GM23338 (cell line): ENCODE results near the gene ARL9. TPM values are rescaled to one million over a fixed set of nuclear protein-coding genes. Genes with fewer than 3 reads are reported as not detected.
A peak's percentile ranks its signal among the peaks of the same experiment; 100 is the strongest.

ENCODE experiments used
- ATAC-seq: fragments of 200-7000 bp; cut with Tn5 transposase; 3 replicates; pipeline ENCODE4 v1.9.1; 2020
- DNase-seq: peaks from one replicate; pipeline ENCODE4 v3.0.0-alpha.2; 2015; ENCODE audit warnings: low spot score
- H2AFZ ChIP-seq: fragments of 200-600 bp; sonication (generic); 2 replicates; pipeline ENCODE4 v1.8.0; 2016; ENCODE audit warnings: antibody characterized with exemption, mild to moderate bottlenecking, moderate library complexity
- H3F3A ChIP-seq: fragments of 200-600 bp; sonication (generic); replicated peaks from 2 replicates; pipeline ENCODE4 v1.8.0; 2017; ENCODE audit warnings: antibody characterized with exemption, mixed run types, low read depth
- H3K27ac ChIP-seq: fragments of 200-600 bp; sonication (generic); 2 replicates; pipeline ENCODE4 v1.6.1; 2016; ENCODE audit warnings: low read depth
- H3K27me3 ChIP-seq: fragments of 200-600 bp; sonication (generic); 2 replicates; pipeline ENCODE4 v1.8.0; 2016; ENCODE audit warnings: mild to moderate bottlenecking, mixed run types, moderate library complexity; ENCODE audit not compliant: insufficient read depth
- H3K36me3 ChIP-seq: fragments of 200-600 bp; sonication (generic); 2 replicates; pipeline ENCODE4 v1.8.0; 2016; ENCODE audit warnings: mild to moderate bottlenecking; ENCODE audit not compliant: insufficient read depth
- H3K4me1 ChIP-seq: fragments of 200-600 bp; sonication (generic); 2 replicates; pipeline ENCODE4 v1.8.0; 2016; ENCODE audit warnings: mild to moderate bottlenecking, moderate library complexity; ENCODE audit not compliant: insufficient read depth
- H3K4me2 ChIP-seq: fragments of 200-600 bp; sonication (generic); 2 replicates; pipeline ENCODE4 v1.7.1; 2017; ENCODE audit warnings: mixed run types
- H3K4me3 ChIP-seq: fragments of 200-600 bp; sonication (generic); 2 replicates; pipeline ENCODE4 v1.6.1; 2016; ENCODE audit warnings: mixed run types
- H3K79me2 ChIP-seq: fragments of 200-600 bp; sonication (generic); replicated peaks from 2 replicates; pipeline ENCODE4 v1.8.0; 2017; ENCODE audit warnings: mild to moderate bottlenecking; ENCODE audit not compliant: insufficient read depth
- H3K9me2 ChIP-seq: fragments of 200-600 bp; sonication (generic); 2 replicates; pipeline ENCODE4 v1.8.0; 2017; ENCODE audit not compliant: insufficient read depth
- H4K20me1 ChIP-seq: fragments of 200-600 bp; sonication (generic); replicated peaks from 2 replicates; pipeline ENCODE4 v1.8.0; 2017; ENCODE audit warnings: mild to moderate bottlenecking; ENCODE audit not compliant: insufficient read depth
- H3K27ac Mint-ChIP-seq: 2 replicates; pipeline ENCODE4 v1.8.0; 2020; ENCODE audit warnings: inconsistent platforms, mild to moderate bottlenecking, moderate library complexity, mixed read lengths
- H3K27me3 Mint-ChIP-seq: 3 replicates; pipeline ENCODE4 v1.8.0; 2022; ENCODE audit warnings: low read depth, mild to moderate bottlenecking, moderate library complexity, mixed read lengths, inconsistent platforms; ENCODE audit not compliant: insufficient read depth, poor library complexity
- H3K36me3 Mint-ChIP-seq: 3 replicates; pipeline ENCODE4 v1.8.0; 2021; ENCODE audit warnings: low read depth, mild to moderate bottlenecking, inconsistent platforms, moderate library complexity, mixed read lengths
- H3K4me1 Mint-ChIP-seq: 3 replicates; pipeline ENCODE4 v1.8.0; 2020; ENCODE audit warnings: mild to moderate bottlenecking, inconsistent platforms, mixed read lengths
- H3K4me3 Mint-ChIP-seq: 3 replicates; pipeline ENCODE4 v1.8.0; 2021; ENCODE audit warnings: moderate library complexity, mild to moderate bottlenecking, inconsistent platforms, mixed read lengths
- H3K9me3 Mint-ChIP-seq: 3 replicates; pipeline ENCODE4 v1.8.0; 2020; ENCODE audit warnings: moderate library complexity, mild to moderate bottlenecking, inconsistent platforms, mixed read lengths
- CREB1 ChIP-seq: fragments of 250-450 bp; sonication (Bioruptor Pico); IDR thresholded peaks from 2 replicates; pipeline ENCODE4 v1.5.0; 2020; ENCODE audit warnings: low read depth, mild to moderate bottlenecking, moderate library complexity
- CTCF ChIP-seq, 2 experiments: fragments of 200-600 bp in 1 of 2; sonication (generic) in 1 of 2; conservative IDR thresholded peaks; 2 replicates each; pipeline versions ENCODE4 v1.5.1 to v1.6.1; 2016 to 2017; ENCODE audit warnings: antibody characterized with exemption in 2 of 2, low read depth in 2 of 2, mild to moderate bottlenecking in 2 of 2, moderate library complexity in 1 of 2
- ETS1 ChIP-seq: IDR thresholded peaks from 2 replicates; pipeline ENCODE4 v1.6.1; 2016; ENCODE audit warnings: antibody characterized with exemption
- EZH2 ChIP-seq: fragments of 200-600 bp; sonication (generic); IDR thresholded peaks from one replicate; pipeline ENCODE4 v1.8.0; 2017; ENCODE audit warnings: antibody characterized with exemption, mild to moderate bottlenecking, low read depth; ENCODE audit not compliant: unreplicated experiment
- EZH2phosphoT487 ChIP-seq: fragments of 200-600 bp; sonication (generic); IDR thresholded peaks from one replicate; pipeline ENCODE4 v1.8.1; 2018; ENCODE audit warnings: antibody characterized with exemption; ENCODE audit not compliant: unreplicated experiment
- JUNB ChIP-seq: IDR thresholded peaks from one replicate; pipeline ENCODE4 v1.6.1; 2016; ENCODE audit warnings: antibody characterized with exemption; ENCODE audit not compliant: unreplicated experiment
- NANOG ChIP-seq: IDR thresholded peaks from 2 replicates; pipeline ENCODE4 v1.6.1; 2016; ENCODE audit warnings: antibody characterized with exemption, borderline replicate concordance
- POLR2AphosphoS5 ChIP-seq: IDR thresholded peaks from 2 replicates; pipeline ENCODE4 v1.6.1; 2016; ENCODE audit warnings: antibody characterized with exemption, low read depth
- REST ChIP-seq: IDR thresholded peaks from one replicate; pipeline ENCODE4 v1.6.1; 2018; ENCODE audit warnings: antibody characterized with exemption; ENCODE audit not compliant: unreplicated experiment
- STAT1 ChIP-seq: IDR thresholded peaks from one replicate; pipeline ENCODE4 v1.6.1; 2016; ENCODE audit warnings: antibody characterized with exemption; ENCODE audit not compliant: unreplicated experiment
- ZNF114 ChIP-seq: fragments of 250-450 bp; sonication (Bioruptor Pico); IDR thresholded peaks from 2 replicates; pipeline ENCODE4 v1.5.0; 2020; ENCODE audit warnings: mild to moderate bottlenecking, moderate library complexity
- ZNF331 ChIP-seq: fragments of 250-450 bp; sonication (Bioruptor Pico); IDR thresholded peaks from 2 replicates; pipeline ENCODE4 v1.5.0; 2020; ENCODE audit warnings: low read depth, mild to moderate bottlenecking, moderate library complexity
- ZNF462 ChIP-seq: fragments of 250-450 bp; sonication (Bioruptor Pico); IDR thresholded peaks from 2 replicates; pipeline ENCODE4 v1.5.0; 2020; ENCODE audit warnings: mild to moderate bottlenecking, moderate library complexity
- polyA plus RNA-seq: library from polyadenylated mRNA; unstranded; fragments of >200 nt; fragmentation: Nextera tagmentation; extraction: Ambion mirVana; gene quantifications from 2 replicates; pipeline ENCODE4 v1.2.1, GENCODE V29; 2016
- total RNA-seq: library from RNA; depleted of rRNA; stranded (reverse); fragments of >200 nt; shearing (Covaris generic); gene quantifications from 2 replicates; pipeline ENCODE4 v1.2.3, GENCODE V29; 2014

The ARL9 gene
- total and polyA plus RNA-seq, 2 experiments from 2014 or later: 0.37 TPM; not detected in 1

GRCh38 chr4:56531149-56531770 lies 25.7 kb downstream of the ARL9 start:
- Histone ChIP-seq H2AFZ (peak overlapping the region; percentile 99), H3K27me3 (peaks cover 55% of the 10 kb centered on the region), H3K4me3 (peak overlapping the region; percentile 85), H3K9me2 (no peaks in the 10 kb centered on the region), H3K4me2 (peak overlapping the region; percentile 97), H4K20me1 (peaks cover 4% of the 10 kb centered on the region; the same call in 1 of the 2 replicates), H3K4me1 (0 out of 2 replicates have a peak, but pooled peaks cover 5% of the 10 kb centered on the region), H3K79me2 (no peaks in the 10 kb centered on the region), H3F3A (no peaks in the 10 kb centered on the region), H3K36me3 (no peaks in the 10 kb centered on the region), H3K27ac (no peak overlapping the region)
- H3K36me3 Mint-ChIP-seq: no peaks in the 10 kb centered on the region
- H3K27me3 Mint-ChIP-seq: peaks cover 3% of the 10 kb centered on the region
- DNase-seq: peak; percentile 23
- H3K27ac Mint-ChIP-seq: no peak overlapping the region
- no peaks in the 10 kb centered on the region for H3K9me3 Mint-ChIP-seq
- H3K4me3 Mint-ChIP-seq: no peak overlapping the region
- TF ChIP-seq ZNF331 (CRISPR knock-in tag) (no peak), POLR2AphosphoS5 (no peak), ETS1 (no peak), REST (no peak), JUNB (no peak), STAT1 (no peak), CTCF (conservative IDR thresholded peaks at IDR 0.05; ENCODE audit: low read depth in 2 of 2) (no peak), ZNF462 (CRISPR knock-in tag) (no peak), ZNF114 (CRISPR knock-in tag) (no peak), EZH2phosphoT487 (no peak), NANOG (no peak), EZH2 (no peak), CREB1 (CRISPR knock-in tag) (no peak)
- H3K4me1 Mint-ChIP-seq: no peaks in the 10 kb centered on the region; the same call in 2 of the 3 replicates
- ATAC-seq: no peak; the same call in 2 of the 3 replicates
